Fibroblast of lung (primary cell): ENCODE data around the gene PTPRE. TPM values are rescaled to one million over a fixed set of nuclear protein-coding genes. Genes with fewer than 3 reads are reported as not detected.

Experiments used
- DNase-seq, 2 donors: peaks; one replicate each; pipeline versions ENCODE4 v3.0.0 to v3.0.0-alpha.2; 2010; ENCODE audit warnings: low read depth in 2 of 2
- H2AFZ ChIP-seq: 2 replicates; pipeline ENCODE4 v1.5.1; 2012; ENCODE audit warnings: low read length, control low read depth, inconsistent platforms
- H3K27ac ChIP-seq: 2 replicates; pipeline ENCODE4 v1.5.1; 2011; ENCODE audit warnings: low read length, control low read depth; ENCODE audit not compliant: insufficient read depth
- H3K27me3 ChIP-seq: 2 replicates; pipeline ENCODE4 v1.5.1; 2011; ENCODE audit warnings: mild to moderate bottlenecking, low read length; ENCODE audit not compliant: control insufficient read depth, insufficient read depth
- H3K36me3 ChIP-seq: 2 replicates; pipeline ENCODE4 v1.5.1; 2011; ENCODE audit warnings: low read length; ENCODE audit not compliant: control insufficient read depth, insufficient read depth
- H3K4me1 ChIP-seq: 2 replicates; pipeline ENCODE4 v1.5.1; 2011; ENCODE audit warnings: low read length; ENCODE audit not compliant: control insufficient read depth, insufficient read depth; ENCODE audit errors: extremely low read depth
- H3K4me2 ChIP-seq: 2 replicates; pipeline ENCODE4 v1.5.1; 2011; ENCODE audit warnings: low read length, control low read depth; ENCODE audit not compliant: insufficient read depth; ENCODE audit errors: extremely low read depth
- H3K4me3 ChIP-seq, 4 experiments: fragments of 200-600 bp in 1 of 4; sonication (generic) in 1 of 4; replicated peaks in 1 of 4; 2 replicates each; pipeline ENCODE4 v1.5.1; 2011 to 2016; ENCODE audit warnings: low read length in 4 of 4, low read depth in 3 of 4, mild to moderate bottlenecking in 3 of 4, control low read depth in 2 of 4, inconsistent platforms in 1 of 4, mixed read lengths in 1 of 4; ENCODE audit not compliant: insufficient read depth in 1 of 4; ENCODE audit errors: control extremely low read depth in 1 of 4
- H3K79me2 ChIP-seq: 2 replicates; pipeline ENCODE4 v1.5.1; 2012; ENCODE audit warnings: mild to moderate bottlenecking, low read length, inconsistent platforms; ENCODE audit not compliant: control insufficient read depth, insufficient read depth
- H3K9ac ChIP-seq: 2 replicates; pipeline ENCODE4 v1.5.1; 2011; ENCODE audit warnings: mild to moderate bottlenecking, low read length, control low read depth; ENCODE audit not compliant: insufficient read depth
- H3K9me3 ChIP-seq: 2 replicates; pipeline ENCODE4 v1.5.1; 2012; ENCODE audit warnings: low read depth, low read length; ENCODE audit not compliant: control insufficient read depth, insufficient read depth
- H4K20me1 ChIP-seq: 2 replicates; pipeline ENCODE4 v1.5.1; 2011; ENCODE audit warnings: low read length; ENCODE audit not compliant: control insufficient read depth, insufficient read depth; ENCODE audit errors: extremely low read depth
- CTCF ChIP-seq, 2 donors: IDR thresholded peaks in 1 of 2; conservative IDR thresholded peaks in 1 of 2; 1 replicate in 1 of 2; 2 replicates in 1 of 2; pipeline ENCODE4 v1.5.1; 2011 to 2012; ENCODE audit warnings: low read length in 2 of 2, control low read depth in 1 of 2, inconsistent platforms in 1 of 2, low read depth in 1 of 2, mild to moderate bottlenecking in 1 of 2
- EZH2 ChIP-seq: IDR thresholded peaks from 2 replicates; pipeline ENCODE4 v1.5.1; 2012; ENCODE audit warnings: low read length, control low read depth, mild to moderate bottlenecking; ENCODE audit errors: missing control alignments
- polyA plus RNA-seq, 2 donors: library from polyadenylated mRNA; depleted of rRNA in 1 of 2; stranded (reverse) in 1 of 2; unstranded in 1 of 2; fragments of >200 nt; gene quantifications; 2 replicates each; pipeline ENCODE4 v1.2.1, GENCODE V29; 2011 to 2012; ENCODE audit warnings: missing spikeins in 1 of 2
- total RNA-seq: library from RNA; depleted of rRNA; stranded (reverse); fragments of >200 nt; gene quantifications from 2 replicates; pipeline ENCODE4 v1.2.1, GENCODE V29; 2014

PTPRE gene
- total and polyA plus RNA-seq, 2 donors (not counting 1 experiment from before 2014, with no cell fraction given): 0.75 to 1.8 TPM

DNA sequence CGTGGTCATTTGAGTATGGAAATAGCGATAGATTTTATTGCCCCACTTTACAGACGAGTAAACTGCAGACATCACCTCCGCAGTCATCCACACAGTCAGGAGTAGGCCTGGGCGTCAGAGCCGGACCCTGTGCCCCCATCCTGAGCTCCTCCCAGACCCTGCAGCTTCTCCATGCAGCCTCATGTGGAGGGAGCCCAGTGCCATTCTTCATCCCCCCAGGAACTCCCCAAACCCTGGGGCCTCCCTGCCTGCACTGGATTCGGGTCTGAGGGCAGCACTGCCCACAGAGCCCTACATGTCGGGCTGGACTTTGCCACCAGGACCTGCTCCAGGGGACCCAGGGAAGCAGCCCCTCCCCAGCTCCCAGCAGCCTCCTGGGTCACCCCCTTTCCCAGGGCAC is 118.5 kb downstream of the PTPRE start:
- Histone ChIP-seq H3K9me3 (no peaks in the 10 kb centered on the region), H3K27me3 (no peaks in the 10 kb centered on the region), H4K20me1 (no peaks in the 10 kb centered on the region), H3K27ac (no peak overlapping the region), H3K4me3 (no peak overlapping the region), H3K4me1 (no peaks in the 10 kb centered on the region), H3K9ac (no peak overlapping the region), H3K36me3 (no peaks in the 10 kb centered on the region), H3K79me2 (no peaks in the 10 kb centered on the region), H2AFZ (no peak overlapping the region), H3K4me2 (no peak overlapping the region)
- TF ChIP-seq EZH2 (no peak), CTCF (conservative IDR thresholded peaks at IDR 0.05 in 1 of 2, IDR thresholded peaks at IDR 0.05 in 1 of 2; ENCODE audit: low read depth in 1 of 2, low read length in 2 of 2) (no peak)
- no peak for DNase-seq

- Histone ChIP-seq H3K4me1 (no peaks in the 10 kb centered on the region), H4K20me1 (no peaks in the 10 kb centered on the region), H3K27ac (no peak overlapping the region), H3K9ac (no peak overlapping the region), H2AFZ (no peak overlapping the region), H3K9me3 (no peaks in the 10 kb centered on the region), H3K79me2 (no peaks in the 10 kb centered on the region), H3K4me3 (no peak overlapping the region), H3K4me2 (no peak overlapping the region), H3K27me3 (no peaks in the 10 kb centered on the region), H3K36me3 (no peaks in the 10 kb centered on the region)
- DNase-seq: no peak
- TF ChIP-seq EZH2 (no peak), CTCF (conservative IDR thresholded peaks at IDR 0.05 in 1 of 2, IDR thresholded peaks at IDR 0.05 in 1 of 2; ENCODE audit: low read depth in 1 of 2, low read length in 2 of 2) (no peak)
Observed at GRCh38 chr10:128025951-128026350, 119.0 kb downstream of the PTPRE start.

DNA sequence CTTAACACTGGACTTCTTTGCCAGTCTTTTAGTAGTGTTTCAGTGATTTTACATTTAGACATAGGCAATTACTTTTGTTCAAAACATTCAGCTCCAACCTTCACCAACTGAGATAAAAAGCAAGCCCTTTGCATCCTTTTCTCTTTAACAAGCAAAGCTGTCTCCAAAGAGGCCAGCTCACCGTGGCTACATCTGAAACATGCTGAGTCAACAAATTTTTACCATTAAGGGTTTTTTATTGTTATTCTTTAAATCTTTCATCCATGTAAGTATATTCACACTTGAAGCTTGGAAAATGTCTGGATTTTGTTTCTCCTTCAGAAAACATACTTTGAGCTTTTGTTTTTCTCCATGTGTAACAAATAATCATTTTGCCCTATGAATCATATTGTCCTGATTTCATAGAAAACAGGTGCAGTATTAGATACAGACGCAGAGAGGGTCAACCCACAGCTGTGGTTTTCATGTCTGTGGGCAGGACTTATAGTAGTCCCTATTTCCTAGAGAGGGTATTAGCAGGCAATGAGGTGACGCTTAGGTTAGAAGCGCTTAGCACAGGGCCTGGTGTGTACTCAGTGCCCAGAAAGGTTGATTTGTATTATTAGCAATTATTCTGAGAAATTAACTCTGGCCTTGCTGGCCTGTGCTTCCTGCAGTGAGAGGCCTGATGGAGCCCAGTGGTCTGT is 119.9 kb downstream of the PTPRE start:
- DNase-seq: peak in 1 of 2 donors; percentile 30
- Histone ChIP-seq H3K9me3 (no peaks in the 10 kb centered on the region), H2AFZ (no peak overlapping the region), H3K4me3 (no peak overlapping the region), H3K9ac (no peak overlapping the region), H3K27me3 (no peaks in the 10 kb centered on the region), H3K4me1 (no peaks in the 10 kb centered on the region), H4K20me1 (no peaks in the 10 kb centered on the region), H3K27ac (no peak overlapping the region), H3K4me2 (no peak overlapping the region), H3K79me2 (no peaks in the 10 kb centered on the region), H3K36me3 (no peaks in the 10 kb centered on the region)
- TF ChIP-seq EZH2: no peak
- no peak for TF ChIP-seq CTCF (conservative IDR thresholded peaks at IDR 0.05 in 1 of 2, IDR thresholded peaks at IDR 0.05 in 1 of 2; ENCODE audit: low read depth in 1 of 2, low read length in 2 of 2)
